H1 (cell line): ENCODE measurements around the gene NODAL. TPM values are rescaled to one million over a fixed set of nuclear protein-coding genes. Genes with fewer than 3 reads are reported as not detected.

Experiments
- BRCA1 ChIP-seq: IDR thresholded peaks from 2 replicates; pipeline ENCODE4 v1.6.1; 2012; ENCODE audit warnings: low read depth, low read length, improper control_type of control experiment
- GABPA ChIP-seq: IDR thresholded peaks from 2 replicates; pipeline ENCODE4 v1.6.1; 2011; ENCODE audit warnings: mild to moderate bottlenecking, low read length, moderate library complexity, borderline replicate concordance; ENCODE audit not compliant: insufficient read depth
- RNF2 ChIP-seq: fragments of 200-900, 300-1000 bp; sonication (generic); IDR thresholded peaks from 2 replicates; pipeline ENCODE4 v1.7.1; 2016; ENCODE audit warnings: borderline replicate concordance, low read depth, mild to moderate bottlenecking, antibody characterized with exemption, low read length; ENCODE audit not compliant: poor library complexity, severe bottlenecking; ENCODE audit errors: missing control alignments
- SAP30 ChIP-seq: fragments of 300-600 bp; sonication (generic); IDR thresholded peaks from 2 replicates; pipeline ENCODE4 v1.7.1; 2012; ENCODE audit warnings: low read length, moderate library complexity, mild to moderate bottlenecking, inconsistent platforms; ENCODE audit not compliant: insufficient read depth, insufficient replicate concordance
- SP1 ChIP-seq: IDR thresholded peaks from 2 replicates; pipeline ENCODE4 v1.6.1; 2011; ENCODE audit warnings: low read depth, low read length
- SRF ChIP-seq: IDR thresholded peaks from 2 replicates; pipeline ENCODE4 v1.6.1; 2011; ENCODE audit warnings: mild to moderate bottlenecking, low read depth, low read length, moderate library complexity
- SUZ12 ChIP-seq: fragments of 200-600 bp; sonication (generic); IDR thresholded peaks from 2 replicates; pipeline ENCODE4 v1.6.1; 2012; ENCODE audit warnings: mild to moderate bottlenecking, inconsistent platforms, low read length, moderate library complexity, mixed read lengths
- YY1 ChIP-seq: IDR thresholded peaks from 2 replicates; pipeline ENCODE4 v1.6.1; 2011; ENCODE audit warnings: low read depth, mild to moderate bottlenecking, low read length
- polyA plus RNA-seq, 7 experiments: library from polyadenylated mRNA; depleted of rRNA in 3 of 7; stranded (reverse) in 5 of 7; unstranded in 2 of 7; fragments of >200 nt in 5 of 7; fragments of 200-250 nt in 2 of 7; gene quantifications; 1 replicate in 5 of 7; 2 replicates in 1 of 7; 4 replicates in 1 of 7; pipeline versions ENCODE4 v1.2.1 to v1.2.3, GENCODE V29; 2011 to 2013; ENCODE audit warnings: missing spikeins in 2 of 7, mixed read lengths in 2 of 7
- total RNA-seq: library from RNA; stranded (reverse); fragmentation: NEBNext Ultra II Directional; extraction: Animal tissue kit (Norgen Biotek cat#: 25700); gene quantifications from 2 replicates; pipeline ENCODE4 v1.2.1, GENCODE V29; 2021

The NODAL gene
- total and polyA plus RNA-seq, 2 of the 8 experiments (the other 6 are each of a cell fraction or from before 2014, with no cell fraction given), result 2.0 to 7.3 TPM

- TF ChIP-seq BRCA1, result no peak
- TF ChIP-seq SUZ12, result no peak
- TF ChIP-seq RNF2, result no peak
- no peak for TF ChIP-seq YY1
- TF ChIP-seq SAP30, result no peak
- TF ChIP-seq GABPA, result no peak
- TF ChIP-seq SRF, result no peak
- TF ChIP-seq SP1, result no peak
Measured at GRCh38 chr10:70444744-70445143, 3.3 kb upstream of the NODAL start (continued).
